Neuronal stem cell (in vitro differentiated cells): Measurements from ENCODE around the gene ZSCAN21.

Source experiments
- DNase-seq: peaks from one replicate; pipeline ENCODE4 v3.0.0-alpha.2; 2013; ENCODE audit warnings: low spot score
- H2AFZ ChIP-seq: one replicate; pipeline ENCODE4 v1.6.1; 2013; ENCODE audit warnings: mild to moderate bottlenecking, low read length, inconsistent platforms
- H2AK5ac ChIP-seq: 2 replicates; pipeline ENCODE4 v1.6.1; 2013; ENCODE audit warnings: low read depth, mild to moderate bottlenecking, inconsistent platforms, low read length, moderate library complexity, mixed read lengths
- H2BK120ac ChIP-seq: 2 replicates; pipeline ENCODE4 v1.6.1; 2013; ENCODE audit warnings: low read depth, mild to moderate bottlenecking, inconsistent platforms, low read length, moderate library complexity, mixed read lengths
- H2BK12ac ChIP-seq: one replicate; pipeline ENCODE4 v1.6.1; 2013; ENCODE audit warnings: low read length, inconsistent platforms
- H2BK15ac ChIP-seq: 2 replicates; pipeline ENCODE4 v1.6.1; 2013; ENCODE audit warnings: mild to moderate bottlenecking, low read length, inconsistent platforms, mixed read lengths
- H2BK5ac ChIP-seq: one replicate; pipeline ENCODE4 v1.6.1; 2013; ENCODE audit warnings: inconsistent platforms, mild to moderate bottlenecking, low read length, moderate library complexity
- H3K14ac ChIP-seq: one replicate; pipeline ENCODE4 v1.6.1; 2013; ENCODE audit warnings: low read length, inconsistent platforms
- H3K18ac ChIP-seq: 2 replicates; pipeline ENCODE4 v1.6.1; 2013; ENCODE audit warnings: low read length, inconsistent platforms
- H3K23ac ChIP-seq: 2 replicates; pipeline ENCODE4 v1.6.1; 2013; ENCODE audit warnings: low read depth, mild to moderate bottlenecking, mixed read lengths, low read length, inconsistent platforms; ENCODE audit not compliant: poor library complexity
- H3K27ac ChIP-seq: replicated peaks from 3 replicates; pipeline ENCODE4 v1.5.1; 2013; ENCODE audit warnings: low read length, inconsistent platforms
- H3K27me3 ChIP-seq, 3 experiments: 2 replicates each; pipeline ENCODE4 v1.6.1; 2013; ENCODE audit warnings: low read length in 3 of 3, mild to moderate bottlenecking in 2 of 3, inconsistent platforms in 1 of 3, low read depth in 1 of 3, mixed read lengths in 1 of 3, moderate library complexity in 1 of 3; ENCODE audit not compliant: control insufficient read depth in 3 of 3, insufficient read depth in 3 of 3
- H3K36me3 ChIP-seq, 2 donors: replicated peaks in 1 of 2; 2 replicates each; pipeline ENCODE4 v1.6.1; 2013; ENCODE audit warnings: low read length in 2 of 2; ENCODE audit not compliant: control insufficient read depth in 2 of 2, insufficient read depth in 2 of 2
- H3K4ac ChIP-seq: 2 replicates; pipeline ENCODE4 v1.6.1; 2013; ENCODE audit warnings: inconsistent platforms, mild to moderate bottlenecking, low read length, moderate library complexity
- H3K4me1 ChIP-seq, 2 donors: 1 replicate in 1 of 2; 2 replicates in 1 of 2; pipeline ENCODE4 v1.6.1; 2013; ENCODE audit warnings: low read length in 2 of 2, low read depth in 1 of 2; ENCODE audit not compliant: control insufficient read depth in 2 of 2, insufficient read depth in 1 of 2
- H3K4me2 ChIP-seq: one replicate; pipeline ENCODE4 v1.6.1; 2013; ENCODE audit warnings: mild to moderate bottlenecking, low read length, inconsistent platforms; ENCODE audit not compliant: insufficient read depth, poor library complexity, severe bottlenecking
- H3K4me3 ChIP-seq, 2 donors: 2 replicates each; pipeline ENCODE4 v1.5.1; 2013; ENCODE audit warnings: low read length in 2 of 2, mild to moderate bottlenecking in 2 of 2, inconsistent platforms in 1 of 2, moderate library complexity in 1 of 2
- H3K79me1 ChIP-seq: one replicate; pipeline ENCODE4 v1.6.1; 2013; ENCODE audit warnings: low read depth, mild to moderate bottlenecking, inconsistent platforms, low read length, moderate library complexity
- H3K9ac ChIP-seq: one replicate; pipeline ENCODE4 v1.6.1; 2013; ENCODE audit warnings: mild to moderate bottlenecking, low read depth, low read length, inconsistent platforms; ENCODE audit not compliant: poor library complexity
- H3K9me3 ChIP-seq, 2 donors: replicated peaks in 1 of 2; 2 replicates each; pipeline versions ENCODE3 to v1.6.1; 2013; ENCODE audit warnings: low read length in 2 of 2, mild to moderate bottlenecking in 2 of 2, inconsistent platforms in 1 of 2, low read depth in 1 of 2, mixed read lengths in 1 of 2, moderate library complexity in 1 of 2; ENCODE audit not compliant: control insufficient read depth in 2 of 2, insufficient read depth in 1 of 2
- H4K8ac ChIP-seq: one replicate; pipeline ENCODE4 v1.6.1; 2013; ENCODE audit warnings: low read depth, mild to moderate bottlenecking, inconsistent platforms, low read length, moderate library complexity
- H4K91ac ChIP-seq: one replicate; pipeline ENCODE4 v1.6.1; 2013; ENCODE audit warnings: low read length, low read depth, mild to moderate bottlenecking, inconsistent platforms; ENCODE audit not compliant: poor library complexity
- WGBS, 2 donors: extraction: QIAGEN DNeasy Blood & Tissue Kit; methylation state at CpG; one replicate each; pipeline ENCODE4 v1.1.7; 2013; ENCODE audit warnings: missing lambda C conversion rate in 2 of 2, mixed read lengths in 1 of 2; ENCODE audit not compliant: insufficient read length in 2 of 2, insufficient replicate concordance in 1 of 2; ENCODE audit errors: extremely low coverage in 2 of 2; 5-methylcytosine and 5-hydroxymethylcytosine counted together

The ZSCAN21 gene

GRCh38 chr7:100090527-100091410 lies 41.2 kb downstream of the ZSCAN21 start:
- no CpG with 5 or more reads among the region's 14 CpGs for WGBS, 2 donors
- Histone ChIP-seq H3K27ac (no peak overlapping the region), H3K9me3 (no peaks in the 10 kb centered on the region), H3K14ac (no peak overlapping the region), H4K8ac (peak overlapping the region; percentile 66), H2BK12ac (no peak overlapping the region), H3K18ac (no peak overlapping the region), H3K23ac (no peak overlapping the region), H3K27me3 (no peaks in the 10 kb centered on the region), H2BK5ac (no peak overlapping the region), H4K91ac (no peak overlapping the region), H2BK15ac (no peak overlapping the region), H2AFZ (no peak overlapping the region), H2BK120ac (no peak overlapping the region), H2AK5ac (no peak overlapping the region), H3K4me1 (peaks cover 0 to 5% of the 10 kb centered on the region in 2 donors), H3K79me1 (peaks cover 6% of the 10 kb centered on the region), H3K4me2 (no peak overlapping the region), H3K4ac (no peak overlapping the region), H3K36me3 (peaks cover 49 to 56% of the 10 kb centered on the region in 2 donors), H3K9ac (peak overlapping the region; percentile 15), H3K4me3 (peak overlapping the region in 1 of 2 donors; percentile 14)
- no peak for DNase-seq

- Histone ChIP-seq H2AFZ (no peak overlapping the region), H3K4me2 (no peak overlapping the region), H2BK15ac (no peak overlapping the region), H3K27me3 (no peaks in the 10 kb centered on the region), H3K79me1 (peaks cover 6% of the 10 kb centered on the region), H3K9me3 (no peaks in the 10 kb centered on the region), H4K91ac (no peak overlapping the region), H2BK120ac (no peak overlapping the region), H2BK12ac (no peak overlapping the region), H3K36me3 (peaks cover 54 to 65% of the 10 kb centered on the region in 2 donors), H3K18ac (no peak overlapping the region), H3K27ac (no peak overlapping the region), H3K23ac (no peak overlapping the region), H4K8ac (no peak overlapping the region), H3K4ac (no peak overlapping the region), H3K4me3 (no peak overlapping the region), H3K9ac (no peak overlapping the region), H2AK5ac (no peak overlapping the region), H2BK5ac (no peak overlapping the region), H3K4me1 (peaks cover 0 to 5% of the 10 kb centered on the region in 2 donors), H3K14ac (no peak overlapping the region)
- WGBS, 2 donors: no CpG with 5 or more reads among the region's 19 CpGs
- DNase-seq: no peak
Measured at GRCh38 chr7:100091411-100092181, 42.0 kb downstream of the ZSCAN21 start.

GRCh38 chr7:100093054-100093453 lies 43.5 kb downstream of the ZSCAN21 start:
- H2BK12ac ChIP-seq: no peak overlapping the region
- no peak overlapping the region for H3K4ac ChIP-seq
- H3K9ac ChIP-seq: no peak overlapping the region
- H2BK5ac ChIP-seq: no peak overlapping the region
- H3K4me1 ChIP-seq: peaks cover 0 to 5% of the 10 kb centered on the region in 2 donors
- H3K9me3 ChIP-seq: no peaks in the 10 kb centered on the region
- H2AK5ac ChIP-seq: no peak overlapping the region
- H3K4me3 ChIP-seq: no peak overlapping the region
- no peak overlapping the region for H3K4me2 ChIP-seq
- peaks cover 65 to 79% of the 10 kb centered on the region in 2 donors for H3K36me3 ChIP-seq
- H3K14ac ChIP-seq: no peak overlapping the region
- no peak overlapping the region for H4K8ac ChIP-seq
- H3K27me3 ChIP-seq: no peaks in the 10 kb centered on the region
- DNase-seq: no peak
- H3K18ac ChIP-seq: no peak overlapping the region
- H2BK120ac ChIP-seq: no peak overlapping the region
- no CpG with 5 or more reads among the region's 8 CpGs for WGBS, 2 donors
- no peak overlapping the region for H4K91ac ChIP-seq
- H3K23ac ChIP-seq: no peak overlapping the region
- H2AFZ ChIP-seq: no peak overlapping the region
- peak overlapping the region; percentile 27 for H3K27ac ChIP-seq
- H3K79me1 ChIP-seq: peaks cover 7% of the 10 kb centered on the region
- no peak overlapping the region for H2BK15ac ChIP-seq

GRCh38 chr7:100093498-100093897 lies 43.9 kb downstream of the ZSCAN21 start:
- H3K14ac ChIP-seq: no peak overlapping the region
- H2BK120ac ChIP-seq: no peak overlapping the region
- no peak overlapping the region for H3K18ac ChIP-seq
- H3K4me1 ChIP-seq: peaks cover 0 to 3% of the 10 kb centered on the region in 2 donors
- H2BK15ac ChIP-seq: no peak overlapping the region
- peaks cover 69 to 84% of the 10 kb centered on the region in 2 donors for H3K36me3 ChIP-seq
- H3K23ac ChIP-seq: peak overlapping the region; percentile 87
- WGBS, 2 donors: no CpG with 5 or more reads among the region's 13 CpGs
- no peak overlapping the region for H2BK5ac ChIP-seq
- H3K9me3 ChIP-seq: no peaks in the 10 kb centered on the region
- H3K27ac ChIP-seq: no peak overlapping the region
- no peak overlapping the region for H3K4me3 ChIP-seq
- no peak overlapping the region for H2AK5ac ChIP-seq
- no peak for DNase-seq
- no peak overlapping the region for H3K4ac ChIP-seq
- H3K9ac ChIP-seq: no peak overlapping the region
- H3K79me1 ChIP-seq: peaks cover 9% of the 10 kb centered on the region
- no peak overlapping the region for H3K4me2 ChIP-seq
- no peaks in the 10 kb centered on the region for H3K27me3 ChIP-seq
- H2AFZ ChIP-seq: no peak overlapping the region
- H4K8ac ChIP-seq: peak overlapping the region; percentile 68
- H4K91ac ChIP-seq: no peak overlapping the region
- H2BK12ac ChIP-seq: no peak overlapping the region
